Measurements from ENCODE around the gene FSCN2. TPM values are rescaled to one million over a fixed set of nuclear protein-coding genes. Genes with fewer than 3 reads are reported as not detected.

Gene FSCN2
- total and polyA plus RNA-seq, 10 of the 15 experiments (the other 5 are each of a cell fraction or from before 2014, with no cell fraction given), result 0.12 to 2.1 (median 0.65) TPM; not detected in 3

GRCh38 chr17:81535480-81536298 lies 7.5 kb downstream of the FSCN2 start:
- SMC1A ChIA-PET (ENCODE audit: uncharacterized antibody, unreplicated experiment), result no interaction called here
- in situ Hi-C loops (cut with MboI) (no loop called here), intact Hi-C loops (cut with micrococcal nuclease; ENCODE audit: unreplicated experiment) (no loop called here)
- WGBS (ENCODE audit: insufficient coverage, insufficient replicate concordance, low lambda C conversion rate, missing lambda C conversion rate), result 76% methylated on average over 12 of the region's 13 CpGs
- no peak overlapping the region for H3K27ac ChIP-seq (ENCODE audit: control insufficient read depth, insufficient read depth)
- no peak for DNase-seq (ENCODE audit: low read depth, low spot score)
- no TSS peak for BruUV-seq (replicated peaks)
- POLR2A ChIA-PET, result no interaction called here
- no peak for ATAC-seq
- H3K4me1 ChIP-seq (ENCODE audit: control insufficient read depth, insufficient read depth, low read length), result no peaks in the 10 kb centered on the region
- CTCF ChIA-PET, result interaction anchor here (1.3 kb wide), 1 partner anchor 51 kb away, joined by 3 read pairs; no protein-coding TSS in a partner anchor
- RAD21 ChIA-PET (ENCODE audit: unreplicated experiment), result no interaction called here
- no peak overlapping the region for H3K9ac ChIP-seq (ENCODE audit: control insufficient read depth, insufficient read depth, low read length)
- FAIRE-seq, result no peak
- peaks cover 0 to 3% of the 10 kb centered on the region in 2 experiments; a peak in 2 of 4 replicates for H3K36me3 ChIP-seq (ENCODE audit: control insufficient read depth in 2 of 2, insufficient read depth in 2 of 2, low read length in 1 of 2)
- no peaks in the 10 kb centered on the region for H3K79me2 ChIP-seq (ENCODE audit: control insufficient read depth, insufficient read depth, low read length)
- H4K20me1 ChIP-seq (ENCODE audit: control insufficient read depth, insufficient read depth), result no peaks in the 10 kb centered on the region
- H3K4me2 ChIP-seq (ENCODE audit: control insufficient read depth, insufficient read depth), result no peak overlapping the region
- no peak overlapping the region for H3K4me3 ChIP-seq
- TF ChIP-seq ZBED1 (IDR thresholded peaks at IDR 0.05; ENCODE audit: borderline replicate concordance) (no peak), NR2C1 (IDR thresholded peaks at IDR 0.05) (no peak), EZH2 (IDR thresholded peaks at IDR 0.05; ENCODE audit: borderline replicate concordance, control insufficient read depth, low read depth, low read length) (no peak), NR2C2 (IDR thresholded peaks at IDR 0.05; ENCODE audit: borderline replicate concordance, control insufficient read depth, insufficient read length, low read depth) (no peak), MYB (IDR thresholded peaks at IDR 0.05; ENCODE audit: borderline replicate concordance, low read depth, low read length) (no peak), SRF (IDR thresholded peaks at IDR 0.05; ENCODE audit: low read depth in 2 of 2, low read length in 2 of 2) (no peak), POLR2A (IDR thresholded peaks at IDR 0.05; ENCODE audit: low read depth, low read length) (peak; percentile 0)
- H2AFZ ChIP-seq (ENCODE audit: control insufficient read depth, low read depth, low read length), result no peak overlapping the region
- H3K9me3 ChIP-seq (replicated peaks; ENCODE audit: control insufficient read depth, insufficient read depth, low read length), result no peaks in the 10 kb centered on the region
- H3K27me3 ChIP-seq (replicated peaks in 1 of 2; ENCODE audit: control insufficient read depth in 2 of 2, insufficient read depth in 2 of 2, low read length in 1 of 2), result no peaks in the 10 kb centered on the region; a peak in 2 of 4 replicates

Data from GM12878 (cell line).